H1 (cell line): ENCODE measurements around the gene ACTR3C.

Experiments
- CTCF ChIP-seq, 3 experiments: IDR thresholded peaks; 1 replicate in 2 of 3; 2 replicates in 1 of 3; pipeline versions ENCODE4 v1.5.1 to v1.6.1; 2011; ENCODE audit warnings: low read length in 3 of 3, mild to moderate bottlenecking in 3 of 3, inconsistent platforms in 2 of 3, low read depth in 1 of 3, moderate library complexity in 1 of 3; ENCODE audit not compliant: insufficient read depth in 1 of 3; ENCODE audit errors: control extremely low read depth in 1 of 3
- E2F6 ChIP-seq: IDR thresholded peaks from 2 replicates; pipeline ENCODE4 v1.6.1; 2012; ENCODE audit warnings: inconsistent platforms
- EGR1 ChIP-seq: IDR thresholded peaks from 2 replicates; pipeline ENCODE4 v1.6.1; 2011; ENCODE audit warnings: low read depth, low read length, borderline replicate concordance
- EP300 ChIP-seq, 2 experiments: IDR thresholded peaks; 1 replicate in 1 of 2; 2 replicates in 1 of 2; pipeline ENCODE4 v1.6.1; 2011 to 2012; ENCODE audit warnings: low read depth in 2 of 2, low read length in 2 of 2, mild to moderate bottlenecking in 2 of 2, borderline replicate concordance in 1 of 2, inconsistent platforms in 1 of 2, moderate library complexity in 1 of 2
- JUN ChIP-seq: IDR thresholded peaks from 2 replicates; pipeline ENCODE4 v1.6.1; 2011; ENCODE audit warnings: low read depth, mild to moderate bottlenecking, improper control_type of control experiment, low read length
- MAX ChIP-seq: IDR thresholded peaks from 2 replicates; pipeline ENCODE4 v1.6.1; 2012; ENCODE audit warnings: inconsistent platforms
- TEAD4 ChIP-seq: IDR thresholded peaks from 2 replicates; pipeline ENCODE4 v1.6.1; 2012; ENCODE audit warnings: low read depth, low read length, inconsistent platforms, mixed read lengths

GRCh38 chr7:150327308-150327707, 4.0 kb upstream of the ACTR3C start:
- TF ChIP-seq E2F6 (no peak), EGR1 (no peak), CTCF (IDR thresholded peaks at IDR 0.05; ENCODE audit: control extremely low read depth in 1 of 3, insufficient read depth in 1 of 3, low read depth in 1 of 3, low read length in 3 of 3) (no peak), JUN (no peak), TEAD4 (no peak), MAX (no peak), EP300 (IDR thresholded peaks at IDR 0.05; ENCODE audit: borderline replicate concordance in 1 of 2, low read depth in 2 of 2, low read length in 2 of 2) (no peak)
